ENCODE results near the gene ASIC3.
"Not testable (repeated sequence)": the region's sequence is repeated elsewhere in the genome, so short reads cannot be mapped to it uniquely, and the experiment has no call there.

The ASIC3 gene

GRCh38 chr7:151047976-151048815 lies at the start of gene ASIC3:
TSS of gene ASIC3 (plus strand) at chr7:151048531. CDS start at chr7:151048886, 355 bp downstream.
- DNase-seq (ENCODE audit: low read depth in 2 of 2, low spot score in 1 of 2) = no peak

- no peak for DNase-seq (ENCODE audit: low read depth in 2 of 2, low spot score in 1 of 2)
These were observed 49.3 kb upstream of the ASIC3 start for GRCh38 chr7:150999001-150999400.

- DNase-seq (ENCODE audit: low read depth in 2 of 2, low spot score in 1 of 2) = no peak
These were observed 48.7 kb upstream of the ASIC3 start for GRCh38 chr7:150999497-151000230.

- no peak for DNase-seq (ENCODE audit: low read depth in 2 of 2, low spot score in 1 of 2)
These were observed 47.3 kb upstream of the ASIC3 start for GRCh38 chr7:151000897-151001495.

- DNase-seq (ENCODE audit: low read depth in 2 of 2, low spot score in 1 of 2) = no peak
These were observed 46.8 kb upstream of the ASIC3 start for GRCh38 chr7:151001546-151001945.

GRCh38 chr7:151003572-151003971 lies 44.8 kb upstream of the ASIC3 start:
- no peak for DNase-seq (ENCODE audit: low read depth in 2 of 2, low spot score in 1 of 2)

- DNase-seq (ENCODE audit: low read depth in 2 of 2, low spot score in 1 of 2) = no peak
These were observed 42.8 kb upstream of the ASIC3 start for GRCh38 chr7:151005566-151005965.

GRCh38 chr7:151006590-151007300 lies 41.6 kb upstream of the ASIC3 start:
- no peak for DNase-seq (ENCODE audit: low read depth in 2 of 2, low spot score in 1 of 2)

GRCh38 chr7:151007469-151007898 lies 40.8 kb upstream of the ASIC3 start:
- no peak for DNase-seq (ENCODE audit: low read depth in 2 of 2, low spot score in 1 of 2)

- no peak for DNase-seq (ENCODE audit: low read depth in 2 of 2, low spot score in 1 of 2)
These were observed 40.2 kb upstream of the ASIC3 start for GRCh38 chr7:151008143-151008510.

- DNase-seq (ENCODE audit: low read depth in 2 of 2, low spot score in 1 of 2) = peak; percentile 48 to 69
These were observed 39.6 kb upstream of the ASIC3 start for GRCh38 chr7:151008511-151009323.

GRCh38 chr7:151009327-151010036 lies 38.8 kb upstream of the ASIC3 start:
- no peak for DNase-seq (ENCODE audit: low read depth in 2 of 2, low spot score in 1 of 2)

- DNase-seq (ENCODE audit: low read depth in 2 of 2, low spot score in 1 of 2) = no peak
These were observed 38.4 kb upstream of the ASIC3 start for GRCh38 chr7:151010037-151010306.

- DNase-seq (ENCODE audit: low read depth in 2 of 2, low spot score in 1 of 2) = no peak
These were observed 37.8 kb upstream of the ASIC3 start for GRCh38 chr7:151010307-151011096.

- no peak for DNase-seq (ENCODE audit: low read depth in 2 of 2, low spot score in 1 of 2)
These were observed 37.3 kb upstream of the ASIC3 start for GRCh38 chr7:151011097-151011409.

GRCh38 chr7:151011616-151012015 lies 36.7 kb upstream of the ASIC3 start:
- not testable (repeated sequence) for DNase-seq (ENCODE audit: low read depth in 2 of 2, low spot score in 1 of 2)

GRCh38 chr7:151012031-151012692 lies 36.2 kb upstream of the ASIC3 start:
- DNase-seq (ENCODE audit: low read depth in 2 of 2, low spot score in 1 of 2) = no peak

GRCh38 chr7:151012911-151013347 lies 35.4 kb upstream of the ASIC3 start:
- DNase-seq (ENCODE audit: low read depth in 2 of 2, low spot score in 1 of 2) = no peak

- DNase-seq (ENCODE audit: low read depth in 2 of 2, low spot score in 1 of 2) = no peak
These were observed 35.0 kb upstream of the ASIC3 start for GRCh38 chr7:151013356-151013732.
